GM21717 (cell line): ENCODE data around the gene CISH.

Source experiments
- ATAC-seq: cut with Tn5 transposase; IDR thresholded peaks from one replicate; pipeline ENCODE4 v1.9.1; 2021; ENCODE audit warnings: mild to moderate bottlenecking, moderate library complexity; ENCODE audit not compliant: unreplicated experiment

The CISH gene

GRCh38 chr3:50573566-50574443 lies 37.8 kb downstream of the CISH start:
- no peak for ATAC-seq

DNA sequence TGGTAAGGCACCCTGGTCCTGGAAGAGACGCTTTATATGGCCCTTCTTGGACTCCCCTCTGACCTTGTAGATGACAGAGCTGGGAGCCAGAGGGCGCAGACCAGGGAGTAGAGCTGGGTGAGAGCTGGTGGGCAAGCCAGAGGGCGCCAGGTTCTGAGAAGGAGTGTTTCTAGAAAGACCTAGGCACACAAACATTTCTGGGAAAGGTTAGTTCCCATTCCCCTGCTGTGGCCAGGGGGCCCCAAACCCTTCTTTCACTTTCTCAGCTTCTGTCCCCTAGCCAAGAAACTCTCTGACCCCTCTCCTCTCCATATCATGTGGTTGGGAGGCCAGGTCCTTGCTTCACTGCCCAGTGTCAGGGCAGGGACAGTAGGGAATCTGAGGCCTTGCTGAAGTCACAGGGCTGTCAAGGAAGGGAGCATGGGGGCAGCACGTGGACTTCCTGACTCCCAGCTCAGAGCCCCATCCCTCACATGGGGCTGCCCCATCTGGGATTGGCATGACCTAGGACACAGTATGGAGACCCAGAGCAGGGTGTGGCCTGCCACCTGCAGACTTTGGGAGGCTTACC lies 38.7 kb downstream of the CISH start:
- ATAC-seq: no peak

DNA sequence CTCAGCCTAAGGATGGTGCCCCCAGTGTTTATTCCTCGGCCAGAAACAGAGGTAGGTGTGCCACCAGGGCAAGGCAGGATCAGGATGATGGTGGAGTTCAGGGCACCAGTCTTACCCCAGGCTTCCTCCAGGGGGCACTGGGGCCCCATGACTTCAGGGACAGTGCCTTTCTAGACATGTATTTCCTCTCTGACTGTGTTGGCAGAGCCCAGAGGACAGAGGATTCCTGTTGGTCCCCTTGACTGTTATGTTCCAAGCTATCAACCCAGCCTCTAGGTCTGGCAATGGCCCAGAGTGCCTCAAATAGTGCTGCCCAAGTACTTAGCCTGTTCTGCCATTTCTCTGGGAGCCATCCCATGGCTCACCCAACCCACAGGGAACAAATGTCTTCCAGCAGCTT lies 39.4 kb downstream of the CISH start:
- no peak for ATAC-seq

DNA sequence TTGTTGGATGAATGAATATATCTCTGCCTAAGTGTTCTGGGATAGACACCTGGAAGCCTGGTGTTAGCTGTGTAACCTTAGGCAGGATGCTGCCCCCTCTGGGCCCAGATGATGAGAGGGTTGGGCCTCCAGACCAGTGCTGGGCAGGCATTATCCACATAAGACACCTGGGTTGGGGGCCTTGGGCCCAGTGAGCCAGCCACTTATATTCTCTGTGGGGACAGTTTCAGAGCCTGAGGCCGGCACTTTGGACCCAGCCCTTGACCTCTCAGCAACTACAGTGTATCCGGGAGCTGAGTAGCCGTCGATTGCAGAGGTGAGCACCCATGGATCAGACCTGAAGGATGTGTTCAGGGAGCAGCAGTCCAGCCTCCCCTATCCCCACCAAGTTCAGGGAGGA lies 40.1 kb downstream of the CISH start:
- no peak for ATAC-seq

- ATAC-seq: no peak
Measured at GRCh38 chr3:50570508-50571279, 40.9 kb downstream of the CISH start.

DNA sequence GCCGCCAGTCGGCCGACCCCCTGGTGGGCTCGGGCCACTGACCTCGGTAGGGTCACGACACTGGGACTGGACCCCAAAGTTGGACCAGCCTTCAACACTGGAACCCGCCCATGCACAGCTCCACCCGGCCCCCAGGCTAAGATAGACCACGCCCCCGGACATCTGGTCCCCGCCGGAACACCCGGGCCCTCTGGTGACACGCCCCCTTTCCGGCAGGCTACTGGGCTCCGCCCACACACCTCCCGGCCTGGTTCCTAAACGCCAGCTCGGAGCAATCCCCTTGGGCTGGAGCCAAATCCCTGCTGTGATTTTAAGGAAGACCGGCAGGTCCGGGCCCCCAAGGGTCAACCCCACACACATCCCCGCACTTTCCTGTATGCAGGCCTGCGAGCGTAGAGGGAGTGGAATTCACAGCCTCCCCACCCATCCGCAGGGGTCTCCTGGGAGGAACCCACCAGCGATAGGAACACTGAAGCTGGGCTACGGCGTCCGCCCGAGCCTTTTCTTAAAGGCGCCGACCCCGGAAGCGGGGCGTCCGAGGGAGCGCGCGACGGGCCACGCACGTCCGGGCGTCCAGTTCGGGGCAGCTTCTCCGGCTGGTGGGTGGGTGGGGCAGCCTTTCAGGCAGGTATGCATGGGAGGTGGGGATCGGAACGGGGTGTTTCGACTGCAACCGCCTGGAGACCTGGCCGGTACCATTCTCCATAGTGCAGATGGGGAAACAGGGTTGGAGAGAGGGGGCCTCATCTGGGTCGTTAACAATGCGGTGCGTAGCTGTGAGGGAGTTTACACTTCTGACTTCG lies 42.4 kb downstream of the CISH start, which contains the start of gene HEMK1:
Gene HEMK1 (plus strand): TSS at position 576 of the 803 bp plus-strand sequence. CDS start 1,583 bp downstream, outside the sequence.
- ATAC-seq: peak; percentile 64

DNA sequence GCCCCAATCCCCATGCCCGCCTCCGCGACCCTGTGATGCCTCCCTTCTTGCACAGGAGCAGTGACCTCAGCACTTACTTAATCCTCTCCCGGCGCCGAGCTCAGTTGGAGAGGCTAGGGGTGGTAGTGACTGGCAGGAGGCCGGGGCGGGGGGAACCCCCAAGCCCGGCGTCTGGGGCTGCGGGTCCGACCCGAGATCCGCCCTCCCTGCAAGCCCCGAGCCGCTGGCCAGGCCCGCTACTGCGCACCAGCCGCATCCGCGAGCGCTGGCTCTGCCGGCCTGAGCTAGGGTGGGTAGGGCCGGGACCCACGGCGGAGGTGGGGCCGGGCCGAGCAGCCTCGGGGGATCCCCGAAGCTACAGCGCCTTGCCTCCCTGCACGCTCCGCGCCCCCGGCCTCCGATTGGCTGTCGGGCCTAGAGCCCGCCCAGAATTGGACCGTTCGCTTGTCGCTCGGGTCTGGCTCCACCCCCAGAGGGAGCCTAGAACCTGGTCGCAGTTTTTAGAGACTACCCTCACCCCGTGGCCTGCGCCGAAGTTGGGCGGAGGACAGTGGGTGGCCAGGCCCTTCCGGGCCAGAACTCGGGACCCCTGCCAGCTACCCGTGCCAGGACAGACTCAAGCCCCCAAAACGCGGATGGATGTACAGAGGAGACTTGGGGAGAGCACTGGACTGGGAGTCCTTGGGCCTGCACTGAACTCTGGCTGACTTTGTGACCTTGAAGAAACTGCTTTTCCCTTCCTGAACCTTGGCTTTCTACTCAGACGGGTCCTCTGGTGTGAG lies 44.0 kb downstream of the CISH start, which contains the start of gene C3orf18:
Gene C3orf18 (minus strand): TSS at position 362 of the 782 bp plus-strand sequence. CDS start 2,048 bp downstream, outside the sequence.
- peak; percentile 73 for ATAC-seq

DNA sequence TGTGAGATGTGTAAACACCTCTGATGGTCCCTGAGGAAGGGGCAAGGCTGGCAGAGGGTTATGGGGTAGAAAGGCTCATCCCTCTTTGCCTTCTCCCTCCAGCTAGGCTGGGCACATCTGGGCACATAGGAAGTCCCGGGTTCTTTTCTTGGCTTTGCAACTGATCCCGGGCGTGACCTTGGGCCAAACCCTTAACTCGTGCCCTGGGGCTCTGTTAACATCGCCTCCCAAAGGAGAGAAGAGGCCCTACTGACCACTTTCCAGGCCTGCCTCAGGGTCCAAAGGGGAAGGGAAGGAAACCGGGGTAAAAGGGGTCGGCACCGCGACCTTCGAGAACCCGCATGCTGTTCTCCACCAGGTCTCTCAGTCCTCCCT lies 44.6 kb downstream of the CISH start:
- ATAC-seq: no peak

DNA sequence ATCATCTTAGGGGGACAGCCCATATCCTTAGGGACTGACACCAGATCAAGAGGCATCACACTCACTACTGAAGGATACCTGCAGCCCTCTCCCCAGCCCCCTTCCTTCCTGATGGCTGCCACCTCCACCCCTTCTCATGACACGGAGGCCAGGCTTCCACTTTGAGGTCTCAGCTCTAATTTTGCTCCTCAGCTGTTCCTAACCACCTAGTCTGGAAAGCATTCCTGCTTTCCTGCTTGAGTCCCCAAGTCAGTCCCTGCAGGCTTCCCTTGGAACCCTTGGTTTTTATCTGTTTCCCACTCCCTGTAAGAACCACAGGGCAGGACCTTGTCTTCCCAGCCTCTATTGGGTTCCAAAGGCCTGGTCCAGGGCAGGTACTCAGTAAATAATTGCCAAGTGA lies 47.3 kb downstream of the CISH start:
- no peak for ATAC-seq

- no peak for ATAC-seq
Measured at GRCh38 chr3:50563867-50564266, 47.7 kb downstream of the CISH start.

DNA sequence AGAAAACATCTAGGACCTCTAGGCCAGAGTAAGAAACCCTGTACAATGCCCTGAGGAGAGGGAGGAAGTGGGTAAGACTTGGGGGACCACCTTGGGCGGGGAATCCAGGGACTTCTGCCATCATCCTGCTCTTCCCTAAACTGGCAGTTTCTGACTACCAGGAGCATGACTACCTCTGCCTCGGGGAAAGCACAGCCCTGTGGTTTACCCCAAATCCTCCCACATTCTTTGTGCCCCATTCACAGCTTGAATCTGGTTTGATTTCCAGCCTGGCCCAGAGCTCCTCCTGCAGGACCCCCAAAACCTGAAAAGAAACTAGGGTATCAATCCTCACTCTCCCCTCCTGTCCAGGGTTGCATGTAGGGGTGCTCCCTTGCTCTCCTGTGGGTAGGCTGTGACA lies 48.7 kb downstream of the CISH start:
- ATAC-seq: no peak

DNA sequence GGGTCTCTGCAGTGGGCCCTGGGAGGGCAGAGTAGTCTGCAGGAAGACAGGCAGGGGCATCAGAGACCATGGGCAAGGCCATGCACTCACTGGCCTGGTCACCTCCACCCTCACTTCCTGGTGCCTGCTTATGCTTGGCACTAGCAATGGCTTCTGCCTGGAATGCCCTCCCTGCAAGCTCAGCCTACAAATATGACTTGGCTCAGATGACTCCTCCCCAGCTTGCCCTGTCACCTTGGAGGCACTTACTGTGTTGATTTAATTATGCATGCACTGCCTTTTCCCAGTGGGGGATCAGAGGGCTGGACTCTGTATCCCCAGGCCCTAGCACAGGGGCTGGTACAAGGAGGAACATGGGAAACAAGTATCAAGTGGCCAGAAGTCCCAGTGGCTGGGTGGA lies 51.9 kb downstream of the CISH start:
- no peak for ATAC-seq

- ATAC-seq: no peak
Measured at GRCh38 chr3:50557915-50558314, 53.7 kb downstream of the CISH start.

DNA sequence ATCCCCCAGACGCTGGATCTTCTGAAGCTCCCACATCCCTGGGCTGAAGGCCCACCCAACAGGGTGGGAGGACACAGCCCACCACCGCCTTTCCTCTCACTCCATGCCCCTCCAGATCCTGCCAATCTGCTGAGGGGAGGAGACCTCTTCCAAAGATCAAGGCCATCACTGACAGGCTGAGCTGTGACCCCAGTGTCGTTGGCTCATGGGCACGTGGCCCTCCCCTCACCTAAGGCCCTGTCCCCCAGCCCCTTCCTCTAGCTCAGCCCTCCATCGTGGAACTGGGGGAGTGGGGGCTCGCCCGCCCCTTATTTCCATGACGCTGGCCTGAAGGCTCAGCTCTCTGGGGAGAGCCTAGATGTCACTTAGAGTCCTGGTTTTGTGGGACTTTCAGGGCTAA lies 54.5 kb downstream of the CISH start:
- ATAC-seq: no peak
